SH-SY5Y (cell line): ENCODE results near the gene TFAP2D.

Experiments used
- GATA2 ChIP-seq: IDR thresholded peaks from 2 replicates; pipeline ENCODE4 v1.6.1; 2011; ENCODE audit warnings: mild to moderate bottlenecking, low read depth, low read length
- GATA3 ChIP-seq: IDR thresholded peaks from 2 replicates; pipeline ENCODE4 v1.6.1; 2011; ENCODE audit warnings: low read depth, mild to moderate bottlenecking, low read length, moderate library complexity

Gene TFAP2D

GRCh38 chr6:50713977-50714486 lies 706 bp downstream of the TFAP2D start:
- no peak for TF ChIP-seq GATA3
- TF ChIP-seq GATA2, result no peak

GRCh38 chr6:50714487-50715379 lies 1.4 kb downstream of the TFAP2D start:
- TF ChIP-seq GATA3 (no peak), GATA2 (no peak)

GRCh38 chr6:50716899-50717509 lies 3.7 kb downstream of the TFAP2D start:
- no peak for TF ChIP-seq GATA3
- no peak for TF ChIP-seq GATA2

GRCh38 chr6:50717734-50718457 lies 4.6 kb downstream of the TFAP2D start:
- no peak for TF ChIP-seq GATA2
- TF ChIP-seq GATA3, result no peak

- TF ChIP-seq GATA2, result no peak
- no peak for TF ChIP-seq GATA3
Observed at GRCh38 chr6:50718566-50718965, 5.2 kb downstream of the TFAP2D start.

- no peak for TF ChIP-seq GATA3
- no peak for TF ChIP-seq GATA2
Observed at GRCh38 chr6:50720623-50721022, 7.3 kb downstream of the TFAP2D start.

GRCh38 chr6:50721978-50722377 lies 8.7 kb downstream of the TFAP2D start:
- TF ChIP-seq GATA2 (no peak), GATA3 (no peak)

GRCh38 chr6:50722829-50723554 lies 9.7 kb downstream of the TFAP2D start:
- no peak for TF ChIP-seq GATA3
- TF ChIP-seq GATA2, result no peak

- no peak for TF ChIP-seq GATA3
- no peak for TF ChIP-seq GATA2
Observed at GRCh38 chr6:50724381-50725124, 11.2 kb downstream of the TFAP2D start.

GRCh38 chr6:50734488-50734887 lies 21.2 kb downstream of the TFAP2D start:
- no peak for TF ChIP-seq GATA3
- TF ChIP-seq GATA2, result no peak

- TF ChIP-seq GATA3, result no peak
- no peak for TF ChIP-seq GATA2
Observed at GRCh38 chr6:50742161-50742560, 28.8 kb downstream of the TFAP2D start.

- TF ChIP-seq GATA2 (no peak), GATA3 (no peak)
Observed at GRCh38 chr6:50744976-50745375, 31.6 kb downstream of the TFAP2D start.

GRCh38 chr6:50762798-50763197 lies 49.5 kb downstream of the TFAP2D start:
- TF ChIP-seq GATA3, result no peak
- no peak for TF ChIP-seq GATA2

GRCh38 chr6:50778696-50779095 lies 65.4 kb downstream of the TFAP2D start:
- TF ChIP-seq GATA2 (no peak), GATA3 (no peak)
